Activated CD8-positive, alpha-beta memory T cell treated with anti-CD3 and anti-CD28 coated beads, Interleukin-2, amount 50 U/mL, for 24 hours (primary cell): ENCODE data around the gene DTNA.
"Not testable (repeated sequence)": the region's sequence is repeated elsewhere in the genome, so short reads cannot be mapped to it uniquely, and the experiment has no call there.

Source experiments
- DNase-seq: peaks from one replicate; pipeline ENCODE4 v3.0.0-alpha.2; 2020; ENCODE audit errors: extremely low read depth

DTNA gene

GRCh38 chr18:34904994-34905393 is 194.9 kb downstream of the DTNA start:
- DNase-seq, result no peak

DNA sequence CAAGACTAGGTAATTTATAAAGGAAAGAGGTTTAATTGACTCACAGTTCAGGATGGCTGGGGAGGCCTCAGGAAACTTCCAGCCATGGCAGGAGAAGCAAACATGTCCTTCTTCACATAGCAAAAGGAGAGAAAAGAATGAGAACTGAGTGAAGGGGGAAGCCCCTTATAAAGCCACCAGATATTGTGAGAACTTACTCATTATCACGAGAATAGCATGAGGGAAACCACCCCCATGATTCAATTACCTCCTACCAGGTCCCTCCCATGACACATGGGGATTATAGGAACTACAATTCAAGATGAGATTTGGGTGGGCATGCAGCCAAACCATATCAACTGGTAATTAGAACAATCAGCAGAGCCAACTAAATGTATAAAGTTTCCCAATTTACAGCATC is 196.9 kb downstream of the DTNA start:
- DNase-seq, result not testable (repeated sequence)

DNA sequence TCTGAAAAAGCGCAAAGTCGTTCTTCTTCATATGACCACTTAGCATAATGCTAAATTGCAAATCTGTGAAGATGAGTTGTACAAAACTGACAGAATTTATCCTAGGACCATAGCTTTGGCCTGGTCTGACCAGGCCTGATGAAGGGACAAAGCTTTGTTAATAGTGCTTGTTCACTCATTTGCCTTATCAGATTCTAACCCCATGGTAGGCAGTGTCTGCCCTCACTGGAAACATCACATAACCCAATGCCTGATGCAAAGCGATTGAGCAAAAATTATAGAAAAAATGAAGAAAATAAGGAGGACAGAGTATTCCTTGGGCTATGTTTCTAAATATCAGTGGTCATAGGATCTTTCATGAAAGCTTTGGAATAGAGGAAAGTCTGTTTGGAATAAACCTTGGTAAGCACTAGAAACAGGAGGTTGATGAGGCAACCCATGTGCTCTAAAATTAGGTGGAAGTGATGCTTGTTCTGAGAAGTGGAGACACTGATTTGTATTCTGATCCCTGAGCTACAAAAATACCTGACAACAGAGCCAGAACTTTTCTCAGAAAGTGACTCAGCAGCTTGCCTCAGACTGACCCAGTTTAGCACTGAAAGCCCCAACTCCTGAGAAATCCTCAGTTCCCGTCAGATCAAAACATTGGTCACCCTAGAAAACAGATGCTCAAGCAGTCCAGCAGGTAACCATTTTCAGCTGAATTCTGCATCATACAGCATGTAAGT is 199.7 kb downstream of the DTNA start:
- DNase-seq, result no peak

DNA sequence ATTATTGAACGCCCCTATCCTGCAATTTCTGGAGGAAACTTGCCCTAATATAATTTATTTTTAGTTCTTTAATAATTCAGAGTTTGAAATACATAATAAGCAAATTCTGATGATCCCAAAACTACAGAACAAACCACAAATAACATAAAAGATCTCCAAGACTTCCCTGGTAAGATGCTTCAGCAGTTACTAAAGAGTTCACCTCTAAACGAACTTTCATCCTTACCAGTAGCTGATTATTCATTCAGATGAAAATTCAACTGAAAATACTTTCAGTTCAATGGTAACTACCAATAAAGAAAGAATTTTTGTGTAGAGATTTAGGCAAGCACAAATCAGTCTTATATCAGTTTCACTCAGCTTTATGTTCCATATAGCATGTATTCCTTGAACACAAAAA is 201.0 kb downstream of the DTNA start:
- no peak for DNase-seq

DNA sequence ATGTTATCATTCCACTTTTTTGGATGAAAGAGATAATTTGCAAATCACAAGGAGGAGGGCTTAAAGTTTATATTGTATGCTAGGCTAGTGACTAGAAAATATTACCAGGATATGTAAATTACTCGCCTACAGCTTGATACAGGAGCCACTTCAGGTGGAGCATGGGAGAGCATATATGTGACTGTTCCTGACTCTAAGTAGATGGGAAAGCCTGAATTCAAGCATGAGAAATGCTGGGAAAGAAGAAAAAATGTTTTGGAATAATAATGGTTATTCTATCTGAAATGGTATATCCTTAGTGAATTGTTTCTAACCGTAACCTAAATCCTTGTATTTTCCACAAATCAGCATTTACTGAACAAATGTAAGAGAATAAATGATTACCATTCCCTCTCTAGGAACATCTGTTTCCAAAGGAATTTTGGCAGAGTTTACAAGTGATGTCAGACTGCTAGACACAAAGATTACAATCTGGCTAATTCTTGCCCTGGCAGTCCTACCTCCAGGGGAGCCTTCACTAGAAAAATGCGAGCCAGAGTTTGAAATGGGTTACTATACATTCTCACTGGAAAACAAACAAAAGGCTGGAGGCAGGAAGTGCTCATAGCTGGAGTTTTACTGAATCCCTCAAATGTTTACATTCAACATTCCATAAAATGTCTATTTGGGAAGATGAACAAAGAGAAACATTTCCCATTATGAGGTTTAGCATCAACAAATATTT is 201.7 kb downstream of the DTNA start:
- DNase-seq, result no peak

- DNase-seq, result no peak
Measured at GRCh38 chr18:34913837-34914661, 204.0 kb downstream of the DTNA start.

DNA sequence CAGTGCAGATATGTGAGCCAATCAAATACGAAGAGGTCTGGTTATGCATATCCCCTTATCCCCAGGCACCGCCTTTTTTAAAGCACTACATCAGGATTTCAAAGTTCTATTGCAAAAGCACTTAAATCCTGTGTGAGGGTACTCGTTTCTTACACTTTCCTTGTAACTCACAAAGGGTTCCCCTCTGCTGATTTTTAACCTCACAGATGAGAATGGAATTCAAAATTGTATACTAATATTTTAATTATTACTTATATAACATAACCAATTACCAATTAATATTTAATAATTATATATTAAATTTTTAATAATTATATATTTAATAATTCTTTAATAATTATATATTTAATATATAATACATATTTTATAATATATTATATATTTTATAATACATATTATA is 204.9 kb downstream of the DTNA start:
- DNase-seq, result no peak

GRCh38 chr18:34916539-34916938 is 206.4 kb downstream of the DTNA start:
- DNase-seq, result not testable (repeated sequence)

- no peak for DNase-seq
Measured at GRCh38 chr18:34918856-34919255, 208.8 kb downstream of the DTNA start.

DNA sequence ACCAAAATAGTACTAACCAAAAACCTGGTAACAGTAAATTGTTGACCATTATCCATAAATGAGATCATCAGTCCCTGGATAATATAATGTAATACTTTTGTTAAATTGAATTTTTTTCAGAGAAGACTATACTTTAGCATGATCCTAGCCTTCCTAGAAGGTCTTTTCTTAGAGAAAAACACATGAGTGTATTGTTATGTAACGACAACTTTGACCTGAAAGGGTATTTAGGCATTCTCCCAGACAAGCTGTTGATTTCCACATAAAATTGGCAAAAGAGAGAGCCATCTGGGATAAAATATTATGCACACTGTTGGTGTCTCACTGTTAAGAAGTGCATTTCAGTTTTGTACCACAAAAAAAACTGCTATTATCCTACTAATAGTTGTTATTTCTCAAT is 211.1 kb downstream of the DTNA start:
- DNase-seq, result no peak

- DNase-seq, result no peak
Measured at GRCh38 chr18:34921811-34922385, 211.8 kb downstream of the DTNA start.

- not testable (repeated sequence) for DNase-seq
Measured at GRCh38 chr18:34922594-34922993, 212.5 kb downstream of the DTNA start.

DNA sequence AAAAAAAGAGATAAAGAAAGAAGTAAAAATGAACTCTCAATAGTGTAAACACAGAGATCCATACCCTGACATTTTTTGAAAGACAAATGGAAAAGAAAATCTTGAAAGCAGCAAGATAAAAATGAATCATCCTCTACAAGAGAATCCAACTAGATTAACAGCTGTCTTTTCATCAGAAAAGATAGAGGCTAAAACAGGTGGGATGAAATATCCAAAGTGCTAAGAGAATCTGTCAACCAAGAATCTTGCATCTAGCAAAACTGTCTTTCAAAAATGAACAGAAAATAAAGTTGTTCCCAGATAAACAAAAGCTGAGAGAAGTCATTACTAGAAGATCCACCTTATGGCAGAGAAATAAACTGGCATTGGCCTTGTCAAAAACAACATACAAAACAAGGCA is 213.8 kb downstream of the DTNA start:
- DNase-seq, result no peak

GRCh38 chr18:34926683-34927082 is 216.6 kb downstream of the DTNA start:
- no peak for DNase-seq

- DNase-seq, result no peak
Measured at GRCh38 chr18:34928088-34928753, 218.1 kb downstream of the DTNA start.

GRCh38 chr18:34928754-34929335 is 218.7 kb downstream of the DTNA start:
- no peak for DNase-seq

- no peak for DNase-seq
Measured at GRCh38 chr18:34929336-34929780, 219.3 kb downstream of the DTNA start.

GRCh38 chr18:34932363-34932762 is 222.3 kb downstream of the DTNA start:
- DNase-seq, result no peak

DNA sequence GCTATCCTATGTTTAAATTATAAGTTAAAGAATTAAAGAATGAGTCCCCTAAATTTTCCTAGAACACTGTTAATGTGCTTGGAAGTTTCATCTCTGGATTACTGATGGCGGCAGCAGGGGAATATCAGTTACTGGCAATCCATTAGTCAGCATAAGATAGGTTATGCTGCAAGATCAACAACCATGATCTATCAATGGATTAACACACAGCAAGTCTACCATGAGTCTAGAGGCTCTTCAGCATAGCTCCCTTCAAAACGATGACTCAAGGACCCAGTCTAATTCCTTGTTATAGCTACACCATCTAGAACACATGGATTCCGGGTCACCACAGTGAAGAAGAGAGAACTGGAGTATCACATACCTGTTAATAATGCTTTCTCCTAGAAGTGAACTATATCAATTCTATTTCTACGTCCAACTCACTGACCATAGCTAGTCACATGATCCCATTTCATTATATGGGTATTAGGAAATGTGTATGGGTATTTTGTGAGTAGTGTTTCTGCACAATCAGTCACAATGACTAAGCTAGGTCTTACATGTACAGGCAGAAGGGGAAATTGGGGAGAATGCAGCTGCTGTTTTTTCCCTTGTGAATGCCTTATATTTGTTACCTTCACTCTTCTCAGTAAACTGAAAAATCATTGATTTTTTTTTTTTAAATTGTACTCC is 222.8 kb downstream of the DTNA start:
- DNase-seq, result no peak

- DNase-seq, result no peak
Measured at GRCh38 chr18:34933909-34934661, 224.0 kb downstream of the DTNA start.
